ENCODE results near the gene GPR17.
A peak's percentile ranks its signal among the peaks of the same experiment; 100 is the strongest.

The GPR17 gene

DNA sequence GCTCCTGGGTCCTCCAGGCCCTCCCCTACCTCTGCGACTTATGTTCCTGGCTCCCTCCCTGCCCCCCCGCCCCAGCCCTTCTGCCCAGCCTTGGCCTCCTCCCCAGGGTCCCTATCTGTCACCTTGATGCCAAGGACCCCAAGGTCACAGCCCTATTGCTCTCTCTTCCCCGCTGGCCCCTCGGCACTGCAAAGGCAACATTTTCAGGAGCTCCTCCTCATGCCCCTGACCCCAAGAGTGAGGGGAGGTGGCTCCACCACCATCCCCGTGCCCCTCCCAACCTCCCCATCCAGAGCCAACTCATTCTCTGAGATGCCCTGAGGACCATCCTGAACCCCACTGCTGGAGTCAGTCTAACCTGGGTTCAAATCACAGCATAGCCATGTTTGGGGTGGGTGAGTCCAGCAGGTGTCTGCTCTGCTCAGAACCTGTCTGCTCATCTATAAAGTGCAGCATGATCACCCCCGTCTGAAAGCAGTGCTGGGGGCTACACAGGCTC is 17.7 kb downstream of the GPR17 start:
- Histone ChIP-seq H3K36me3 (ENCODE audit: control insufficient read depth, low read depth, low read length) (no peaks in the 10 kb centered on the region), H3K4me1 (ENCODE audit: control insufficient read depth, low read depth, low read length) (peaks cover 3% of the 10 kb centered on the region), H3K9ac (ENCODE audit: low read length) (no peak overlapping the region), H3K27ac (ENCODE audit: low read length) (no peak overlapping the region), H3K4me3 (ENCODE audit: low read length) (peak overlapping the region; percentile 16), H3K9me3 (ENCODE audit: control insufficient read depth, low read depth, low read length) (no peaks in the 10 kb centered on the region), H3K27me3 (ENCODE audit: control insufficient read depth, insufficient read depth, low read length) (peaks cover 44% of the 10 kb centered on the region)

- no peaks in the 10 kb centered on the region for H3K9me3 ChIP-seq (ENCODE audit: control insufficient read depth, low read depth, low read length)
- peaks cover 44% of the 10 kb centered on the region for H3K27me3 ChIP-seq (ENCODE audit: control insufficient read depth, insufficient read depth, low read length)
- H3K27ac ChIP-seq (ENCODE audit: low read length) = no peak overlapping the region
- peak overlapping the region; percentile 47 for H3K4me3 ChIP-seq (ENCODE audit: low read length)
- H3K9ac ChIP-seq (ENCODE audit: low read length) = no peak overlapping the region
- no peaks in the 10 kb centered on the region for H3K36me3 ChIP-seq (ENCODE audit: control insufficient read depth, low read depth, low read length)
- peaks cover 3% of the 10 kb centered on the region for H3K4me1 ChIP-seq (ENCODE audit: control insufficient read depth, low read depth, low read length)
Measured at GRCh38 chr2:127664065-127664894, 18.3 kb downstream of the GPR17 start.

DNA sequence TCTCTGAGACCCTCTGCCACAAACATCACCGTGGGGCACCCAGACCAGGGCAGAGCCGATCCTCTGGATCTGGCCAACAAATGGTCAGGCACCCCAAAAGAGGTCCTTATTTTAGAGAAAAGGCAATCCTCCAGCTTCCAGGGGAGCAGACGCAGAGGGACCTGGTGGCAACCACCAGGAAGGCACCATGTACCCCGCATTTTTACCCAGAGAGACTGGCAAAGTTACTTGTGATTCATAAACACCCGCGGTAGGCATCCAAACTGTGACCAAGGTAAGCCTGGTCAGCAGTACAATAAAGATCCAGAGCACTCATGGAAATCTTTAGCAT is 18.9 kb downstream of the GPR17 start:
- H3K9me3 ChIP-seq (ENCODE audit: control insufficient read depth, low read depth, low read length) = no peaks in the 10 kb centered on the region
- H3K27me3 ChIP-seq (ENCODE audit: control insufficient read depth, insufficient read depth, low read length) = peaks cover 44% of the 10 kb centered on the region
- no peak overlapping the region for H3K4me3 ChIP-seq (ENCODE audit: low read length)
- H3K27ac ChIP-seq (ENCODE audit: low read length) = no peak overlapping the region
- no peak overlapping the region for H3K9ac ChIP-seq (ENCODE audit: low read length)
- H3K36me3 ChIP-seq (ENCODE audit: control insufficient read depth, low read depth, low read length) = no peaks in the 10 kb centered on the region
- peaks cover 3% of the 10 kb centered on the region for H3K4me1 ChIP-seq (ENCODE audit: control insufficient read depth, low read depth, low read length)

GRCh38 chr2:127665267-127665893 is 19.4 kb downstream of the GPR17 start:
- H3K27ac ChIP-seq (ENCODE audit: low read length) = no peak overlapping the region
- peaks cover 44% of the 10 kb centered on the region for H3K27me3 ChIP-seq (ENCODE audit: control insufficient read depth, insufficient read depth, low read length)
- H3K4me1 ChIP-seq (ENCODE audit: control insufficient read depth, low read depth, low read length) = peaks cover 3% of the 10 kb centered on the region
- no peak overlapping the region for H3K4me3 ChIP-seq (ENCODE audit: low read length)
- H3K9ac ChIP-seq (ENCODE audit: low read length) = no peak overlapping the region
- H3K36me3 ChIP-seq (ENCODE audit: control insufficient read depth, low read depth, low read length) = no peaks in the 10 kb centered on the region
- no peaks in the 10 kb centered on the region for H3K9me3 ChIP-seq (ENCODE audit: control insufficient read depth, low read depth, low read length)

GRCh38 chr2:127669056-127669455 is 23.1 kb downstream of the GPR17 start:
- Histone ChIP-seq H3K4me3 (ENCODE audit: low read length) (no peak overlapping the region), H3K9ac (ENCODE audit: low read length) (no peak overlapping the region), H3K27me3 (ENCODE audit: control insufficient read depth, insufficient read depth, low read length) (peaks cover 46% of the 10 kb centered on the region), H3K27ac (ENCODE audit: low read length) (no peak overlapping the region), H3K9me3 (ENCODE audit: control insufficient read depth, low read depth, low read length) (no peaks in the 10 kb centered on the region), H3K36me3 (ENCODE audit: control insufficient read depth, low read depth, low read length) (no peaks in the 10 kb centered on the region), H3K4me1 (ENCODE audit: control insufficient read depth, low read depth, low read length) (peaks cover 3% of the 10 kb centered on the region)

DNA sequence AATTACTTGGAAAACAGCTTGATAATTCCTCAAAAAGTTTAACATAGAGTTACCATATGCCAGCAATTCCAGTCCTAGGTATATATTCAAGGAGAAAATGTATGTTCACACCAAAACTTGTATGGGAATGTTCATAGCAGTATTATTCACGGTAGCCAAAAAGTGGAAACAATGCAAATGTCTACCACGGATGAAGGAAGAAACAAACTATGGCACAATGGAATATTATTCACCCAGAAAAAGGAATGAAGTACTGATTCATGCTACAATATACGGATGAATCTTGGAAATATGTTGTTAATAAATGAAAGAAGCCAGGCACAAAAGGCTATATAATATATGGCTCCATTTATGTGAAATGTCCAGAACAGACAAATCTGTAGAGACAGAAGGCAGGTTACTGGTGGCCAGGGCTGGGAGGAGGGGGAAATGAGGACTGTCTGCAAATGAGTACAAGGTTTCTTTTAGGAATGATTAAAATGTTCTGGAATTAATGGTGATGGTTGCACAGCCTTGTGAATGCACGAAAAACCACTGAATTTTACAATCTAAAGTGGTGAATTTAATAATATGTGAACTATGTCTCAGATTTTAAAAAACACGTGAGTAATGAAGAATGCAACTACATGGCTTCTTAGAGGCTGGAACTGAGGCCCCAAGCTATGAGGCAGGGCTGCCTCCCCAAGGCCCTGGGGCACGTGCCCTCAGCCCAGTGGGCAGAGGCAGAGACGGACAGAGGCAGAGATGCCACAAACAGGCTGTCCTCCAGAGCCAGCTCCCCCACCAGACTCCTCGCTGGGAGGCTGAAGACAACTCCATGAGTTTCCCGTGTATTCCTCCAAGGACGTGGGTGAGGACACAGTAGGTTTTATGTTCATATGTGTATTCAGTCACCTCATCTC is 24.4 kb downstream of the GPR17 start:
- no peak overlapping the region for H3K4me3 ChIP-seq (ENCODE audit: low read length)
- H3K27me3 ChIP-seq (ENCODE audit: control insufficient read depth, insufficient read depth, low read length) = peaks cover 42% of the 10 kb centered on the region
- H3K9ac ChIP-seq (ENCODE audit: low read length) = no peak overlapping the region
- no peaks in the 10 kb centered on the region for H3K4me1 ChIP-seq (ENCODE audit: control insufficient read depth, low read depth, low read length)
- H3K36me3 ChIP-seq (ENCODE audit: control insufficient read depth, low read depth, low read length) = no peaks in the 10 kb centered on the region
- no peaks in the 10 kb centered on the region for H3K9me3 ChIP-seq (ENCODE audit: control insufficient read depth, low read depth, low read length)
- no peak overlapping the region for H3K27ac ChIP-seq (ENCODE audit: low read length)

GRCh38 chr2:127670957-127671290 is 25.0 kb downstream of the GPR17 start:
- Histone ChIP-seq H3K9me3 (ENCODE audit: control insufficient read depth, low read depth, low read length) (no peaks in the 10 kb centered on the region), H3K27ac (ENCODE audit: low read length) (no peak overlapping the region), H3K4me1 (ENCODE audit: control insufficient read depth, low read depth, low read length) (peaks cover 1% of the 10 kb centered on the region), H3K27me3 (ENCODE audit: control insufficient read depth, insufficient read depth, low read length) (peaks cover 42% of the 10 kb centered on the region), H3K36me3 (ENCODE audit: control insufficient read depth, low read depth, low read length) (no peaks in the 10 kb centered on the region), H3K4me3 (ENCODE audit: low read length) (no peak overlapping the region), H3K9ac (ENCODE audit: low read length) (no peak overlapping the region)

- Histone ChIP-seq H3K27me3 (ENCODE audit: control insufficient read depth, insufficient read depth, low read length) (peaks cover 42% of the 10 kb centered on the region), H3K9me3 (ENCODE audit: control insufficient read depth, low read depth, low read length) (no peaks in the 10 kb centered on the region)
Measured at GRCh38 chr2:127671557-127672302, 25.8 kb downstream of the GPR17 start.

DNA sequence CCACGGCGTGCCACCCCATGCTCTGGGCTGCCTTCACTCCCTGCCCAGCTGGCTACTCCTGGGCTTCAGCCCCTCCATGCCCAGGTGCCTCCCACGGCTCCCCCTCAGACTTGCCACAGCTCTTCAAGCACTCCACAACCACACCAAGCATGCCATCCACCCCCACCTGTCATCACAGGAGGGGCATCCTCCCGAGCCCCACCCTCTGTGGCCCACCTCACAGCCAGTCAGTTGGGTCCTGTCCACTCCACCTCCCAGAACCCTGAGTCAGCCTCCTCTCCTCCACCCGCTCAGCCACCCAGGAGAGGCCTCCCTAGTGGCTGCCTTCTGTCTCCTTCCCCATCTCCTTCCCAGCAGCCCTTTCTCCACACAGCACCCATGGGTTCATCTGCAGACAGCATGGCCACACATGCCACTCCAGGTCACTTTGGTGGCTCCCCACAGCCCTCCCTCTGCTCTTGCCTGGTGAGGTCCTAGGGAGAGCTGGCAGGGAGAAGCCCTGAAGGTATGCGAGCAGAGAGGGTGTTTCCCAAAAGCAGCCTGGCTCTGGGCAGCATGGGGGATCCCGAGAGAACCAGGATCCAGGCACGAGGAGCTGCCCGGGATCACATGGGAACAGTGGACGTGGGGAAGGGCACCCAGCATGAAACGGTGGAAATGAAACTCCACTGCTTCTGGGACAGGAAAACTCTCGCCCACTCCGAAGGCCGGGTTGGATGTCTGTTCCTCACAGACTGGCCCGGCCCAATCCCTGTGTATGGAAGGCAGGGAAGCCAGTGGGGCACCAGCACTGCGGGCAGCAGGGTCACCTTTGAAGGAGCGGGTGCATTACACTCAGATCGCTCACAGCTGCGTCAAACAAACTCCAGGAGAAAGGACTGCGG is 26.6 kb downstream of the GPR17 start:
- no peaks in the 10 kb centered on the region for H3K36me3 ChIP-seq (ENCODE audit: control insufficient read depth, low read depth, low read length)
- H3K4me1 ChIP-seq (ENCODE audit: control insufficient read depth, low read depth, low read length) = peaks cover 3% of the 10 kb centered on the region
- H3K27ac ChIP-seq (ENCODE audit: low read length) = no peak overlapping the region
- no peak overlapping the region for H3K4me3 ChIP-seq (ENCODE audit: low read length)
- H3K9me3 ChIP-seq (ENCODE audit: control insufficient read depth, low read depth, low read length) = no peaks in the 10 kb centered on the region
- no peak overlapping the region for H3K9ac ChIP-seq (ENCODE audit: low read length)
- peaks cover 46% of the 10 kb centered on the region for H3K27me3 ChIP-seq (ENCODE audit: control insufficient read depth, insufficient read depth, low read length)

More at GRCh38 chr2:127671557-127672302, 25.8 kb downstream of the GPR17 start:
- Histone ChIP-seq H3K36me3 (ENCODE audit: control insufficient read depth, low read depth, low read length) (no peaks in the 10 kb centered on the region), H3K4me3 (ENCODE audit: low read length) (no peak overlapping the region), H3K4me1 (ENCODE audit: control insufficient read depth, low read depth, low read length) (peaks cover 3% of the 10 kb centered on the region), H3K9ac (ENCODE audit: low read length) (no peak overlapping the region), H3K27ac (ENCODE audit: low read length) (no peak overlapping the region)

GRCh38 chr2:127673291-127674069 is 27.5 kb downstream of the GPR17 start:
- Histone ChIP-seq H3K4me3 (ENCODE audit: low read length) (no peak overlapping the region), H3K36me3 (ENCODE audit: control insufficient read depth, low read depth, low read length) (no peaks in the 10 kb centered on the region), H3K27ac (ENCODE audit: low read length) (no peak overlapping the region), H3K9me3 (ENCODE audit: control insufficient read depth, low read depth, low read length) (no peaks in the 10 kb centered on the region), H3K27me3 (ENCODE audit: control insufficient read depth, insufficient read depth, low read length) (peaks cover 50% of the 10 kb centered on the region), H3K4me1 (ENCODE audit: control insufficient read depth, low read depth, low read length) (peaks cover 3% of the 10 kb centered on the region), H3K9ac (ENCODE audit: low read length) (no peak overlapping the region)
